ENCODE results near the gene SHISA8.
A peak's percentile ranks its signal among the peaks of the same experiment; 100 is the strongest.

Gene SHISA8

DNA sequence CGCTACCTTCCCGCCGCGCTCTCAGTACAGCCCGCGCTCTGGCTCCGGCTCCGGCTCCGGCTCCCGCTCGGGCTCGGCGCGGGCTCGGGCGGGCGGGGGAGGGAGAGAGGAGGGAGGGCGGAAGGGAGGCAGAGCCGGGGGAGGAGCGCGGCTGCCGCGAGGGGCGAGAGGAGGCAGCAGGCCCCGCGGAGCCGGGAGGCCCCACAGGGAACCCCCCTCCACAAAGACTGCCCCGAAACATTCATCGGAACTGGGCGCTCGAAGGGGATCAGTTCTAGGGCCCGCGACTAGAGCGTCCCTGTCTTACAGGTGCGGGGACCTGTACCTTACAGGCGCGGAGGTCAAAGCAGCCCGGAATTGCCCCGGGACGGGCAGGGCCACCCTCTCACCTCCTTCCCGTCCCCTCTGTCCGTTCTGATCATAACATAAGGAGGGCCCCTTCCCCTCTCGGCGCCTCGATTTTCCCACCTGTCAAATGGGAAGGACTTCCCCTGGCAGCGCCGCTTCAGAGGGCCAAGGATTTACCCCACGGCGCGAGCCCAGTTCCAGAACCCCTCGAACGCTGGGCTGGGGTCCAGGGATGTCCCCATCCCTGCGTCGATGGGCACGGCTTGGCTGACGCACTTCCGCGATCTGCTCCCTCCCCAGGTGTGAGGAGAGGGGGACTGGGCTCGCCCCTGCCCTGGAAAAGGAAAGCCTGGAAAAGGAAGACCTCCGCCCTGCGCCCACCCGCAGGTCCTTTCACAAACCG is at the start of gene SHISA8:
Gene SHISA8, minus strand, starts transcription at position 40 of the 751 bp plus-strand sequence. CDS start 407 bp downstream, outside the sequence.
- TF ChIP-seq GATA2 (IDR thresholded peaks at IDR 0.05; ENCODE audit: low read depth, low read length) (no peak), GATA3 (IDR thresholded peaks at IDR 0.05; ENCODE audit: low read depth, low read length) (no peak)

DNA sequence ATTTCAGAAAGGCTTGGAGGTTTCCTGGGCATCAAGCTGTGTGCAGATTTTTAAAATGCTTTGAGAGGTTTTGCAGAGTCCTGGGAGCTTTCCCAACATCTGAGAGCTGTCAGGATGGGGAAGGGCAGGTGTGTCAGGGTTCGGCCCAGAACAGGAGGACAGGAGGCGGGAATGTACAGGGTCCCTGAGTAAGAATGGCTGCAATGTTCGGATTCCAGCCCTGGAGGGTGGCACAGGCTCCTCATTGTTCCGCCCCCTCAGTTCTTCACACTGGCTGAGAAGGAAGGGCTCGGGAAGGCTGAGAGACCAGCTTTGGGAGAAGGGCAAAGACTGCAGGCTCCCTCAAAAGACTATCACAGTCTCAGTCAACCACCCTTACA is 49.2 kb upstream of the SHISA8 start:
- TF ChIP-seq GATA3 (IDR thresholded peaks at IDR 0.05; ENCODE audit: low read depth, low read length) (no peak), GATA2 (IDR thresholded peaks at IDR 0.05; ENCODE audit: low read depth, low read length) (no peak)

DNA sequence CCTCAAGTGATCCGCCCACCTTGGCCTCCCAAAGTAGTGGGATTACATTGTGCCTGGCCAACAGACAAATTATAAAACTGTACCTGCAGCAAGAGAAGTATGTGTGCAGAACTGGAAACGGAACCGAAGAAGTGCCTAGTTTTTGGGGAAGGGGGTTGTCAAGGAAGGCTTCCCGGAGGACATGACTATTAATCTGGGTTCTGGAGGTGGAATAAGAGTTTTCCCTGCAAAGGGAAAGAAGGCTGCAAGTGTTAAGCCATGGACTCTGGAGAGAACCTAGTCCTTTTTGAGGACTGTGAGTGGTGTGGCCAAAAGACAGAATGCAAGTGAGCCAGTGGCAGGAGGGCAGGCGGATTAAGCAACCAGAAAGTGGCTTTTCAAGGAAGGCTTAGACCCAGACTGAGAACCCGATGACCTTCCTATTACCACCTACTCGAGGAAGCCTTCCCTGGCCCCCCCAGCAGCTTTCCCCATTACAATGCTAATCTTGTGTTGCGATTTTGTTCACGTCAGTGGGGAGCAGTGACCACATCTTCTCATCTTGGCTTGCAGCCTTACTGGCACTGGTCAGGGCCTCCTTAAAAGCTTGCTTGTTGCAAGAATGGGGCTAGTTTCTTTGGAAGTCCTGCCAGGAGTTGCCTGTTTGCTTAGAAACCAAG is 48.7 kb upstream of the SHISA8 start:
- TF ChIP-seq GATA3 (IDR thresholded peaks at IDR 0.05; ENCODE audit: low read depth, low read length): no peak
- no peak for TF ChIP-seq GATA2 (IDR thresholded peaks at IDR 0.05; ENCODE audit: low read depth, low read length)

DNA sequence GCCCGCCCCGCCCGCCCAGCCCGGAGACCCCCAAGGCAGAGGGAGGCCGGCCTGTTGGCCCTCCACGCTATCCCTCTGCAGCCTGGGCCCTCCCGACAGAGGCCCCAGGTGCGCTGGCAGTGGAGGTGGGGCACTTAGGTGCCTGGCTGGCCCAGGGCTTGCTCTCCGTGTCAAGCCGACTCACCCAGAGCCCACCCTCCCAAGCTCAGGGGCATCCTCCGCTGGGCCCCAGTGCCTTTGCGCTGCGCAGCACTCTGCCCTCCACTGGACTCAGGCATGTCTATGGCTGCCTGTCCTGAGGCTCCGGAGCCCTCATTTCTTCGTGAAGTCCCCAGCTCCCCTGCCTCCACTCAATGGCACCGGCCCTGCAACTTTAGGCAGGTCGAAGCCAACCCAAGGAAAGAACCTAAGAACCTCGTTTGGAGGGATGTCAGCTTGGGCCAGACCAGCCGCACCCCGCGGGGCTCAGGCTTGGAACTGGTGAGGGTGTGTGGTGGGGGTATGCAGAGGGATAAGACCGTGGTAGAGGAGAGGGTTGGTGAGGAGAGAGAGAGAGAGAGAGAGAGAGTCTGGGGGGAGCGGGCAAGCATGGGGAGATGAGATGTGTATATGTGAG is 43.2 kb upstream of the SHISA8 start:
- TF ChIP-seq GATA2 (IDR thresholded peaks at IDR 0.05; ENCODE audit: low read depth, low read length) (no peak), GATA3 (IDR thresholded peaks at IDR 0.05; ENCODE audit: low read depth, low read length) (no peak)

DNA sequence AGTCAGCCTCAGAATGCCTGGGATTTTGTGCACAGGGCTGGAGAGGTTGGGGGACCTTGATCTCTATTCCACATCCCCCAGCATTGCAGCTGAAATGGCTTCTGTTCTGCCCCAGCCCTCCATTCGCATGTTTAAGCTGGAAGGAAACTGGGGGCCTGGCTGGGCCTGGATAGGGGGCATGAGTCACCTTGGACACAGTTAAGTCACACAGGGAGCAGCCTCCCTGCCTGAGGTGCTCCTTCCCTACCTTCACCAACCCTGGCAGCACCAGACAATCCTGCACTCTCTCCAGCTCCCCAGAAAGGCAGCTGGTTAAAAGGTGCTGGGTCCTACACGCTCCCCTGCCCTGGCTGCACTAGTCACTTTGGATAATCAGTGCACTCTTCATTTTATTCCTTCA is 37.8 kb upstream of the SHISA8 start:
- TF ChIP-seq GATA3 (IDR thresholded peaks at IDR 0.05; ENCODE audit: low read depth, low read length) (no peak), GATA2 (IDR thresholded peaks at IDR 0.05; ENCODE audit: low read depth, low read length) (no peak)

DNA sequence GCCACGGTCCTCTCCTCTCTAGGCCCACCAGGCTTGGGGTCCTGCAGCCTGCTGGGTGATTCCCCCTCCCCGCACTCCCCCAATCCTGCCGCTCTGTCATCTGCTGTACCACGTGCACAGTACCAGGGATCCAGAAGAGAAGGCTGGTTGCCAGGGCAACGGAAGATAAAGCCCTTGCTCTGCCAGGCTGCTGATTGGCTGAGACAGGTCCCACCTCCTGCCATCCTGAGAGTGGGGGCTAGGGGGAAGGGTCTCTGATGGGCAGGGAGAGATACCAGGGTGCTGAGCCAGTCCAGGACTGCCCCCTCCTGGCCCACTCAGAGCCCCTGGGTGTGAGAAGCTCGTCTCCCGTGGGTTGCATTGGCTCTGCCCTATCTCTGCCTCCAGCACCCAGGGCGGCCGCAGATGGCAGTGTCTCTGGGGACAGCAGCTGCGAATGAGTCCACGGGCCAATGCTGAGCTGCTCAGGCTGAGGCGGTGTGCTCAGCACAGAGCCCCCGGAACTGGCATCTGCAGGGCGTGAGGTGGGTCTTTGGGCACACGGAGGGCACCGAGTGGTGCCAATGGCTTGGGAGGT is 37.1 kb upstream of the SHISA8 start, which contains the start of gene SMIM45:
Gene SMIM45, plus strand, starts transcription at position 253 of the 577 bp plus-strand sequence.
- TF ChIP-seq GATA3 (IDR thresholded peaks at IDR 0.05; ENCODE audit: low read depth, low read length) (no peak), GATA2 (IDR thresholded peaks at IDR 0.05; ENCODE audit: low read depth, low read length) (peak; percentile 91)

DNA sequence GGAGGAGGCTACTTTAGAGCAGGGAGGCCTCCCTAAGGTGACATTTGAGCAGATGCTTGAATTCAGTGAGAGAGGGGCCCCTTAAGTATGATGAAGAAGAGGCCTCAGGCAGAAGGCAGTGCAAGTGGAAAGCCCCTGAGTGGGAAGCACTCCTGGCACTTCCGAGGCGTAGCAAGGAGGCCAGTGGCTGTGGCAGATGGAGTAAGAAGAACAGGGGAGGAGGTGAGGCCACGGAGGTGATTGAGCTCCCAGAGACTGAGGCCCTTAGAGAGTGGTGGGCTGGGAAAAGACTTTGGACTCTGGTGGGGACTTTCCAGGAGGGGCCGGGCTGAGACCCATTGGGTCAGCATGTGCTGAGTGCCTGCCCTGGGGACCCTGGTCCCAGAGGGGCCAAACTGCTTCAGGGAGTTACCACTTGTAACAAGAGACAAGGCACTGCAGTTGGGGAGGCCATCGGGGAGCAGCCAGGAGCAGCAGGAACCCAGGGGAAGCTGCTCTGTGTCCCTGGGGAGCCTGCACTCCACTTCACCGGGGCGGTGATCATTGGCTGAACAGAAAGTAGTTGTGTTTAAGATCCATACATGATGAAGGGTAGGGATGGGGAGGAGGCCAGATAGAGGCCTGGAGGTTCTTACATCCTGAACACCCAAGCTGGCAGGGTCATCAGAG is 34.6 kb upstream of the SHISA8 start:
- TF ChIP-seq GATA2 (IDR thresholded peaks at IDR 0.05; ENCODE audit: low read depth, low read length) (no peak), GATA3 (IDR thresholded peaks at IDR 0.05; ENCODE audit: low read depth, low read length) (no peak)

DNA sequence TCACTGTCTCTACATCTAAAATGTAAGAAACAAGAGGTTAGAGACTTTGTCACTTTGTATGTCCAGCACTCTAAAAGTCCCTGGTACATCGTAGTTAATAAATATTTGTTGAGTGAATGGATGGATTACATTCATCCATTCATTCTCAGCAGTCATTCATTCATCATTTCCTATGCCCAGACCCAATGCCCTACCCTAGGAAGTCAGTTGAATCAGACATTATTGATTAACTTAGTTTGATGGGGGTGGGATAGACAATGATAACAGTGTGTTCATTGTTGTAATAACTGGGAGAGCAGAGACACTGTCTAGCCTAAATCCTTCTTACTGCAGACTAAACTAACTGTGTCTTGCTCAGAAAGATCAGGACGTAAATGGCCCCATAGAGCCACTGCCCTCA is 33.3 kb upstream of the SHISA8 start:
- TF ChIP-seq GATA3 (IDR thresholded peaks at IDR 0.05; ENCODE audit: low read depth, low read length) (no peak), GATA2 (IDR thresholded peaks at IDR 0.05; ENCODE audit: low read depth, low read length) (no peak)

DNA sequence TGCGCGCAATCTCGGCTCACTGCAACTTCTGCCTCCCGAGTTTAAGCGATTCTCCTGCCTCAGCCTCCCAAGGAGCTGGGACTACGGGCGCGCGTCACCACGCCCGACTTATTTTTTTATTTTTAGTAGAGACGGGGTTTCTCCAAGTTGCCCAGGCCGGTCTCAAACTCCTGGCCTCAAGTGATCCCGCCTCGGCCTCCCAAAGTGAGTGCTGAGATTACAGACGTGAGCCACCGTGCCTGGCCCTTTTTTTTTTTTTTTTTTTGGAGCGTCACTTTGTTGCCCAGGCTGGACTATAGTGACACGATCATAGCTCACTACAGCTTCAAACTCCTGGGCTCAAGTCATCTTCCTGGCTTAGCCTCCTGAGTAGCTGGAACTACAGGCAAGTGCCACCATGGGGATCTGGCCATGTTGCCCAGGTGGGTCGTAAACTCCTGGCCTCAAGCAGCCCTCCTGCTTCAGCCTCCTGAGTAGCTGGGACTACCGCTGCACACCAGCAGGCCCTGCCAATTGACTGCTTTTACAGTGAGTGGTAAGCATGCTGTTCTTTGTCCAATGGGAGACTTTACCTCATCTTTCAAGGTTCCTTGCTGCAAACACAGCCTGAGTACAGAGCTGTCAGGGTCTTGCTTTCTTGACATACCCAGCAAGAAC is 32.7 kb upstream of the SHISA8 start:
- TF ChIP-seq GATA3 (IDR thresholded peaks at IDR 0.05; ENCODE audit: low read depth, low read length) (no peak), GATA2 (IDR thresholded peaks at IDR 0.05; ENCODE audit: low read depth, low read length) (no peak)

DNA sequence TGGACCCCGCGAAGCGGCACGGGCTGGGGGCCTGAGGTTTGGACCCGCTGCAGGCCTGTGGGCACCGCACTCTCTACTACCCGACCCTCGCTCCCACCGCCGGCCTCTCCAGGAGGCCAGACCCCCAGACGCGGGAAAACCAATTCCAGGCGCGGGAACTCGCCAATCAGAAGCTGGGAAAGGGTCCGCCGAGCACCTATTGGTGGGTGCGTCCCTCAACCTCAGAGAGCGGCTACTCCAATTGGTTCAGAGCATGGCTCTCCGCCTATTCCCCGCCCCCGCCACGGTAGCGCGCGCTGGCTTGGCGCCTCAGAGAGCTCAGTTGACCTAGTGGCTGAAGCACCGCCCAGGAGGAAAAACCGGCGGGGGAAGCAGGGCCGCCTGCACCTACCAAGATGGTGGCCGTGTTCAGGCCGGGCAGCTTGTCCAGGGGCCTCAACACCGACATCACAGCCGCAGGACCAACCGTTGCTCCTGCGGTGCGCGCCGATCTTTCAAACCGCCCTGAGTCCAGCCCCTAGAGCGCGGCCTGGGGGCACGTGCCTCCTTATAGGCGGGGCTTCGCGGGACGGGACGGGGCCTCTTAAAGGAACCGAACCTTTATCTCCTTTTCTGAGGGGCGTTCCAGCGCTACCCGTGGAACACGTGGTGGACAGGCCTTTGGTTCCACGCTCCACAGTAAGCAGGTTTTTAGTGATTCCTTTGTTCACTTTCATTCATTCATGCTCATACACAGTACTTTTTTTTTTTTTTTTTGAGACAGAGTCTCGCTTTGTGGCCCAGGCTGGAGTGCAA is 32.0 kb upstream of the SHISA8 start, which contains the start of gene CENPM:
Gene CENPM, minus strand, starts transcription at position 524 of the 795 bp plus-strand sequence. Its CDS starts 76 bp downstream, at position 448.
- TF ChIP-seq GATA3 (IDR thresholded peaks at IDR 0.05; ENCODE audit: low read depth, low read length) (no peak), GATA2 (IDR thresholded peaks at IDR 0.05; ENCODE audit: low read depth, low read length) (no peak)

DNA sequence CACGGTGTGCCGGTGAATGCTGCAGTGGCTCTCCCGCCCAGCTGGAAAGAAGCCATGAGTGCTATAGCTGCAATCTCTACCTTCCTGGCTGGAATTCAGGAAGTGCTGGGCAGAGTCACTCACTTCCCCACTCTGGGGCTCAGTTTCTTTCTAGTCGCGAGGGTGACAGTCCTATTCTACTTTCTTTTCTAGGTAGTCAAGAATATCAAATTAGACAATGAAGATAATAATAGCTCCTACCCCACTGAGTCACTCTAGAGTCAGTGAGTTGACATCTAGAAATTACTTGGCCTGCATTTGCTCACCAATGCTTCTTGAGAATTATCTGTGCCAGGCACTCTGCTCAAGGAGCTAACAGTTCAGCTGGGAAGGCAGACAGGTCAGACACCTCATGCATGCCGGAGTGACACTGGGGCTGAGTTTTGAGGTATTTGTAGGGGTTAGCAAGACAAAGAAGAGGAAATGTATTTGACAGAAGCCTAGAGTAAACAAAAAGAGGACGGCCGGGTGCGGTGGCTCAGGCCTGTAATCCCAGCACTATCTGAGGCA is 28.9 kb upstream of the SHISA8 start:
- TF ChIP-seq GATA2 (IDR thresholded peaks at IDR 0.05; ENCODE audit: low read depth, low read length) (no peak), GATA3 (IDR thresholded peaks at IDR 0.05; ENCODE audit: low read depth, low read length) (no peak)
